Retinal pigment epithelial cell (primary cell): ENCODE measurements around the gene DTX1.

Source experiments
- DNase-seq: peaks from one replicate; pipeline ENCODE4 v3.0.0-alpha.2; 2010; ENCODE audit warnings: low read depth
- H3K4me3 ChIP-seq: 2 replicates; pipeline ENCODE4 v1.5.1; 2011; ENCODE audit warnings: mild to moderate bottlenecking, low read length, control low read depth, moderate library complexity
- CTCF ChIP-seq: conservative IDR thresholded peaks from 2 replicates; pipeline ENCODE4 v1.5.1; 2011; ENCODE audit warnings: low read depth, low read length, control low read depth, inconsistent platforms

DTX1 gene

DNA sequence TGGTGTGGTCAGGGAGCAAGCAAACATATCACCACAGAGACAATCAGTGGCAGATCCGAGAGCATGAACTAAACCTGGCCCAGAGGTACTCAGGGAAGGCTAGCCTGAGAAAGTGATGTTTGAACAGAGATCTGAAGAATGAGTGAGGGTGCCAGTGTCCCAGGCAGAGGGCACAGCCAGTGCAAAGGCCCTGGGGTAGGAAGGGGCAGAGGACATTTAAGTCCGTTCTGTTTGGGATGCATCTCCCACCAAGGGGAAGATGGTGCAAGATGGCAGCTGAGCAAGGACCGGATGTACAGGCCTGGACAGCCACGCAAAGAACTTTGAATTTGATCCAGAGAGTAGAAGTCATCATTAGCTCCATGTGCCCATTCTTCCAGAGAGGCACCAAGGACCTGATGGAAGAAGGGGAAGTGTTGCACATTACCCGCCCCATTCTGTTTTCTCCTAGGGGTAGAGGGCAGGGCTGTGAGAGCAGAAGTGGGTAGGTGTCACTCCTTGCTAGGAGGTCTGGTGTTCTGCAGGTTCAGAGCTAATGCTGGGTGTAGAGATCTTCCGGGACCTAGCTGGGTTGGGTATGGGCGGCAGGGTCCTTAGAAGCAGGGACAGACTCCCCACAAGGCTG lies 3.9 kb downstream of the DTX1 start:
- no peak for DNase-seq
- no peak overlapping the region for H3K4me3 ChIP-seq
- TF ChIP-seq CTCF, result no peak

GRCh38 chr12:113061061-113061694 lies 4.6 kb downstream of the DTX1 start:
- TF ChIP-seq CTCF, result no peak
- DNase-seq, result no peak
- no peak overlapping the region for H3K4me3 ChIP-seq

DNA sequence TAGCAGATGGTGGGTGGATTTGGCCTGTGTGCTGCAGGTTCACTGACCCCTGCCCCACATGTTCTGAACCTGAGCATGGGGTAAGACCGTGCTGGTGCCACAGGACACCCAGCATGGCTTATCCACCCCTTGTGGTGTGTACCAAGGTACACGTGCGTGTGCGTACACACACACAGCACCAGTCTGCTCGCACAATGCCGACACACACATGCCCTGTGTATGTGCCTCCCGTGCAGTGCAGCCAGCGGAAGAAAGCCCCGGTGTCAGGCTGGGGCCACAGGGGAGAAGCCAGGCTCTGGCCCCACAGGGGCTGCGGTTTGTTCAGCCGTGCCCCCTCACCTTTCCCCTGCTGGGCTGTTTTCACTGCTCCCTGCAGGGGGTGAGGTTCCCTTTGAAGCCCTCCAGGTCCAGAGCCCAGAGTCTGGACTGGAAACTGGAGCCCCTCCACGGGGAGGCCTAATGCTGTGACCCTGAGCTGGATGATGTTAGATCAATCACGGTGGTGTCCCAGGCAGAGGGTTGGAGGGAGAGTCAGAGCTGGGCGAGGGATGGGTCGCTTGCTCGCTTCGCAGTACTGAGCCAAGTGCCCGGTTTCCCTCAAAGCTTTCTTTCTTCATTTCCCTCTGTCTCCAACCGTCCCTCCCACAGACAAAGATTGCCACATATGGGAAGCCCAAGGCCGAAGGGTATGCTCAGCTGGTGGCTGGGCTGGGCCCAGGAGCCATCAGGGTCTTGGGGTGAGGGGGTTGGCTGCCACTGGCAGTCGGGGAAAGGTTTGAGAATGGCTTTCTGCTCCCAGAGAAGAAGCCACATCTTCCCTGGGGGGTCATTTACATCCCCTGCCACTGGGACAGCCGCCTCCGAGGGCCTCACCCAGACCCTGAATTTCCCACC lies 6.2 kb downstream of the DTX1 start:
- no peak for TF ChIP-seq CTCF
- no peak overlapping the region for H3K4me3 ChIP-seq
- no peak for DNase-seq

DNA sequence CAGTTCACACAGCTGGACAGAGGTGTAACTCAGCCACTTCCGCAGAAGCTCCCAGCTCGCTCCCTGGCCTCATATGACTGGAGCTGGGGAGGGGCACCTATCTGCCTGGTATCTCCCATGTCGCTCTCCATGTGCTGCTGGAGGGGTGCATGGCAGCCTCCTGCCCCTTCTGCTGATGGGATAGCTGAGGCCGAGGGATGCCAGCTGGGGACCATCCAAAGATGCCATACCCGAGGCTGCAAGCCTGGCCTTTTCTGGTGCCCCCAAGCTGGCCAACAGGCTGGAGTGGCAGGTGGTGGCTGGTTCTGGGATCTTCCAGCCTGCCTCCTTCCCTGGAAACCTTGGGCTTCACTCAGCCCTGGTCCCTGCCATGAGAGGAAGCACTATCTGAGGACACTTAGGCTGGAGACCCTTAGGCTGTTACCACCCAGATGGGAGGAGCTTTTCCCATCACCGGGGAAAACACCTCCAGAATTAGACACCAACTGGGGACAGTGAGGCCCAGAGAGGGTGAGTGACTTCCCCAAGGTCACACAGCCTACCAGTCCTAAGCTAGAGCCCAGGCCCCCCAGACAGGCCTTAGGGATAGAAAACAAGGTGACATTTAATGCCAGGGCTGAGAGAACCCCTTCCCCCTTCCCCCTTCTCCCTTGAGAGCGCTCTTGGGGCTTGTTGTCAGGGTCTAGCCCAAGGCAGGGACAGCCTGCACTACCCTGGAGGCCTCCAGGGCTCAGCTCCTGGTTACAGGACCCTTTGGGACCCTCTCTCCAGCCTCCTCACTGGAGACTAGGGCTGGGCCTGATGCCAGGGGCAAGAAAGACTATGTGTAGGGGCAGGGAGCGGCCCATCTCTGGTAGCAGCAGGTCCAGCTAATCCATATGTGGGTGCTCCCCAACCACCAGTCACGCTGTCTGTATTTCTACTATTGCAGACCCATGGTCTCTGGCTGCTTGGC lies 7.1 kb downstream of the DTX1 start:
- no peak overlapping the region for H3K4me3 ChIP-seq
- no peak for DNase-seq
- TF ChIP-seq CTCF, result no peak

- DNase-seq, result no peak
- no peak overlapping the region for H3K4me3 ChIP-seq
- TF ChIP-seq CTCF, result no peak
These were observed 8.0 kb downstream of the DTX1 start for GRCh38 chr12:113064395-113065125.
